Gastrocnemius medialis (tissue), 4 donors: ENCODE results near the gene UBR4.

Experiments
- CTCF ChIP-seq, 5 experiments: fragments of 450-650 bp in 3 of 5; fragments of 200-600 bp in 2 of 5; sonication (generic) in 2 of 5; IDR thresholded peaks in 4 of 5; conservative IDR thresholded peaks in 1 of 5; 1 replicate in 4 of 5; 2 replicates in 1 of 5; pipeline ENCODE4 v1.5.1; 2016 to 2019; ENCODE audit warnings: antibody characterized with exemption in 5 of 5, mild to moderate bottlenecking in 3 of 5, moderate library complexity in 3 of 5
- POLR2A ChIP-seq, 2 donors: fragments of 450-650 bp; IDR thresholded peaks; one replicate each; pipeline ENCODE4 v1.6.1; 2017; ENCODE audit warnings: antibody characterized with exemption in 2 of 2, mild to moderate bottlenecking in 2 of 2, moderate library complexity in 2 of 2

- TF ChIP-seq CTCF (IDR thresholded peaks at IDR 0.05 in 4 of 5, conservative IDR thresholded peaks at IDR 0.05 in 1 of 5) (no peak), POLR2A (IDR thresholded peaks at IDR 0.05) (no peak)
These were observed 86.2 kb downstream of the UBR4 start for GRCh38 chr1:19123837-19124236.
